ENCODE measurements around the gene TSBP1. TPM values are rescaled to one million over a fixed set of nuclear protein-coding genes. Genes with fewer than 3 reads are reported as not detected.

TSBP1 gene
- total RNA-seq, 6 donors from 2014 or later, result not detected

- no peaks in the 10 kb centered on the region for H3K36me3 ChIP-seq
Measured at GRCh38 chr6:32411566-32412327, 40.0 kb upstream of the TSBP1 start.

GRCh38 chr6:32410906-32411305 lies 39.2 kb upstream of the TSBP1 start:
- TF ChIP-seq POLR2A (IDR thresholded peaks at IDR 0.05), result no peak
- TF ChIP-seq POLR2AphosphoS5 (IDR thresholded peaks at IDR 0.05), result no peak
- no peak for TF ChIP-seq EP300 (IDR thresholded peaks at IDR 0.05)
- TF ChIP-seq CTCF (IDR thresholded peaks at IDR 0.05), result no peak
- Histone ChIP-seq H3K36me3 (no peaks in the 10 kb centered on the region), H3K4me3 (no peak overlapping the region), H3K9me3 (no peaks in the 10 kb centered on the region), H3K27me3 (peaks cover 0 to 2% (median 0%) of the 10 kb centered on the region in 4 donors), H3K4me1 (peaks cover 4 to 9% (median 7%) of the 10 kb centered on the region in 4 donors), H3K27ac (no peak overlapping the region)
- no peak for DNase-seq
- WGBS, 2 donors, result 53 to 60% methylated on average over 5 of the region's 5 CpGs
- no peak for ATAC-seq (ENCODE audit: low FRiP score in 2 of 2)

More at GRCh38 chr6:32411566-32412327, 40.0 kb upstream of the TSBP1 start:
- Histone ChIP-seq H3K27me3 (peaks cover 0 to 3% (median 0%) of the 10 kb centered on the region in 4 donors), H3K4me1 (peaks cover 4 to 9% (median 7%) of the 10 kb centered on the region in 4 donors), H3K4me3 (no peak overlapping the region), H3K27ac (no peak overlapping the region), H3K9me3 (no peaks in the 10 kb centered on the region)
- 81 to 84% methylated on average over 9 of the region's 9 CpGs for WGBS, 2 donors
- TF ChIP-seq POLR2A (IDR thresholded peaks at IDR 0.05) (no peak), POLR2AphosphoS5 (IDR thresholded peaks at IDR 0.05) (no peak), CTCF (IDR thresholded peaks at IDR 0.05) (no peak), EP300 (IDR thresholded peaks at IDR 0.05) (no peak)
- ATAC-seq (ENCODE audit: low FRiP score in 2 of 2) (no peak), DNase-seq (no peak)

GRCh38 chr6:32406857-32407256 lies 35.2 kb upstream of the TSBP1 start, which contains the start of gene BTNL2:
Gene BTNL2, minus strand, starts transcription at chr6:32407181. Its CDS starts 58 bp downstream, at chr6:32407123.
- peaks cover 0 to 2% (median 0%) of the 10 kb centered on the region in 4 donors for H3K27me3 ChIP-seq
- 56 to 67% methylated on average over 4 of the region's 4 CpGs for WGBS, 2 donors

GRCh38 chr6:32406197-32406596 lies 34.5 kb upstream of the TSBP1 start:
- H3K36me3 ChIP-seq, result no peaks in the 10 kb centered on the region
- TF ChIP-seq POLR2AphosphoS5 (IDR thresholded peaks at IDR 0.05), result no peak
- no peak for TF ChIP-seq EP300 (IDR thresholded peaks at IDR 0.05)
- no peak for TF ChIP-seq CTCF (IDR thresholded peaks at IDR 0.05)
- TF ChIP-seq POLR2A (IDR thresholded peaks at IDR 0.05), result no peak
- no peaks in the 10 kb centered on the region for H3K9me3 ChIP-seq
- ATAC-seq (ENCODE audit: low FRiP score in 2 of 2), result no peak
- peaks cover 0 to 2% (median 0%) of the 10 kb centered on the region in 4 donors for H3K27me3 ChIP-seq
- 78 to 88% methylated on average over 9 of the region's 9 CpGs for WGBS, 2 donors
- H3K4me1 ChIP-seq, result no peaks in the 10 kb centered on the region
- no peak overlapping the region for H3K4me3 ChIP-seq
- no peak overlapping the region for H3K27ac ChIP-seq
- peak in 1 of 2 donors; percentile 38 for DNase-seq

More at GRCh38 chr6:32406857-32407256, 35.2 kb upstream of the TSBP1 start, which contains the start of gene BTNL2:
- TF ChIP-seq POLR2A (IDR thresholded peaks at IDR 0.05) (no peak), EP300 (IDR thresholded peaks at IDR 0.05) (no peak), CTCF (IDR thresholded peaks at IDR 0.05) (no peak), POLR2AphosphoS5 (IDR thresholded peaks at IDR 0.05) (no peak)
- no peak for ATAC-seq (ENCODE audit: low FRiP score in 2 of 2)
- no peak for DNase-seq
- no peaks in the 10 kb centered on the region for H3K36me3 ChIP-seq
- H3K4me1 ChIP-seq, result no peaks in the 10 kb centered on the region
- no peaks in the 10 kb centered on the region for H3K9me3 ChIP-seq
- no peak within 1 kb of the TSS for H3K4me3 ChIP-seq
- no peak within 1 kb of the TSS for H3K27ac ChIP-seq
